ENCODE results near the gene GNAQ. TPM values are rescaled to one million over a fixed set of nuclear protein-coding genes. Genes with fewer than 3 reads are reported as not detected.
A peak's percentile ranks its signal among the peaks of the same experiment; 100 is the strongest.

Gene GNAQ
- total and polyA plus RNA-seq, 2 experiments from 2014 or later = 21.1 to 32.8 TPM

DNA sequence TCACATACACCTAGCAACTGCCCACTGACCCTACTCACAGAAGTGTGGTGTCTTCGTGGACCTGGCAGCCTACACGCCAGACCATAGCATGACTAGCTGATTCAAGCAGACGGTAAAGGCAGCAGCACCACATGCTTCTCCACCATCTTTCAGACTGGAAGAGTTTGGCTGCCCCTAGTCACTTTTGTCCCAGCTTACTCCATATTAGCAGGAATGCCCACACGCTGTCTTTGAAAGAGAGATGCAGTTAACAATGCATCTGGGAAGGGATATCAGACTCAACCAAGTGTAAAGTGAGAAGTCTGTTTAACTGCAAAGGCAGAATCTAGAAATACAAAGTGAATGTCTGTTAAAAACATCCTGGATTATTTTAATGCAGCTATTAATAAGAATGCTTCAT, 206.2 kb downstream of the GNAQ start:
- H3K27ac ChIP-seq = no peak overlapping the region
- no peak for DNase-seq (ENCODE audit: low read depth in 1 of 2, low spot score in 1 of 2)
- TF ChIP-seq, protein P1, sequence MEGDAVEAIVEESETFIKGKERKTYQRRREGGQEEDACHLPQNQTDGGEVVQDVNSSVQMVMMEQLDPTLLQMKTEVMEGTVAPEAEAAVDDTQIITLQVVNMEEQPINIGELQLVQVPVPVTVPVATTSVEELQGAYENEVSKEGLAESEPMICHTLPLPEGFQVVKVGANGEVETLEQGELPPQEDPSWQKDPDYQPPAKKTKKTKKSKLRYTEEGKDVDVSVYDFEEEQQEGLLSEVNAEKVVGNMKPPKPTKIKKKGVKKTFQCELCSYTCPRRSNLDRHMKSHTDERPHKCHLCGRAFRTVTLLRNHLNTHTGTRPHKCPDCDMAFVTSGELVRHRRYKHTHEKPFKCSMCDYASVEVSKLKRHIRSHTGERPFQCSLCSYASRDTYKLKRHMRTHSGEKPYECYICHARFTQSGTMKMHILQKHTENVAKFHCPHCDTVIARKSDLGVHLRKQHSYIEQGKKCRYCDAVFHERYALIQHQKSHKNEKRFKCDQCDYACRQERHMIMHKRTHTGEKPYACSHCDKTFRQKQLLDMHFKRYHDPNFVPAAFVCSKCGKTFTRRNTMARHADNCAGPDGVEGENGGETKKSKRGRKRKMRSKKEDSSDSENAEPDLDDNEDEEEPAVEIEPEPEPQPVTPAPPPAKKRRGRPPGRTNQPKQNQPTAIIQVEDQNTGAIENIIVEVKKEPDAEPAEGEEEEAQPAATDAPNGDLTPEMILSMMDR (IDR thresholded peaks at IDR 0.05; ENCODE audit: low read depth, low read length) = no peak
- H3K36me3 ChIP-seq = no peaks in the 10 kb centered on the region
- no peak overlapping the region for H3K4me3 ChIP-seq
- H3K4me1 ChIP-seq (ENCODE audit: low read depth) = peaks cover 25% of the 10 kb centered on the region
- H3K27me3 ChIP-seq = no peaks in the 10 kb centered on the region
- H3K9me3 ChIP-seq (ENCODE audit: low read depth) = no peaks in the 10 kb centered on the region

DNA sequence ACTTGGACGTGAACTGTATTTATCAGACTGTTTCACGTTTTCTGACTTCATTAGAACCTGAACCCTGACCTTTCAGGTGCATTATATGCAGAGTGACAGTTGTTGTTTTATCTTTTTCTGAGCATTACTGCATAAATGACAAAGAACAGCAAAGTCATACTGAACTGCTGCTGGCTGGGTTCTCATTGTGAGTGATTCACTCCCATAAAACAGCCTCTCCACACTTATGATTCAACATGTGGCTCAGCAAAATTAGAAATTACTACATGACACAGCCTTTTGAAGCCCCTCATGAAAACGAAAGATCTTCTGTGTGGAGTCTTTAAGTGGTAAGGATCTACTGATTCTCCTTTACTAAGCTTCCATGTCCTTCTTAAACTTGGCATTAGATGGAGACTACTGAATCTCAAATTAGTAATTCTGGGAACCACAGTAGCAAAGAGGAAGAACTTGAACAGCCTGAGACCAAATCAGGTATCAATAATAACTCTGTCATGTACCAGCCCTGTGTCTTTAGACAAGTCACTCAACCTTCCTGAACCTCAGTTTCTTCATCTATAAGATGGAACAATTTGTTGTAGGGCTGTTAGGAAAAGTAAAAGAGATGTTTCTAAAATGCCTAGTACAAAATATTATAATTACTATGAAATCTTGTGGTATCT, 211.2 kb downstream of the GNAQ start:
- peaks cover 2% of the 10 kb centered on the region for H3K4me1 ChIP-seq (ENCODE audit: low read depth)
- H3K9me3 ChIP-seq (ENCODE audit: low read depth) = no peaks in the 10 kb centered on the region
- no peaks in the 10 kb centered on the region for H3K36me3 ChIP-seq
- peak in 1 of 2 donors; percentile 50 for DNase-seq (ENCODE audit: low read depth in 1 of 2, low spot score in 1 of 2)
- no peaks in the 10 kb centered on the region for H3K27me3 ChIP-seq
- H3K27ac ChIP-seq = no peak overlapping the region
- no peak overlapping the region for H3K4me3 ChIP-seq
- TF ChIP-seq, protein P1 (IDR thresholded peaks at IDR 0.05; ENCODE audit: low read depth, low read length) = no peak

DNA sequence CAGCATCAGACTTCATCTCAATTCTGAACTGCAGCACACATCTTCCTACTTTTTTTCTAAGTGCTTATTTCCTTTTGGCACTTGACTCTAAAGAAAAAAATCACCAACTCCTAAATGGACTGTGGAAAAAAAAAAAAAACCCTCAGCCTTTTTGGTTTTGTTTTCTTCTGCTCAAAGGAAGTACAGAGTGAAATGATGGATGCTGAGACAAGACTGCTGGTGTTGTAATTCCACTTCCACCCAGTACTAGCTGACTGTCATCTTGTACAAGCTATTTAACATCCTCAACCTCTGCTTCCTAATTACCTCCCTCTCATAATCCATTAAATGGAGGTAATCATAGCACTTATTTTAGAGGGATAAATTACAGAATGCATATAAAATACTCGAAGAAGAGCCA, 212.0 kb downstream of the GNAQ start:
- no peaks in the 10 kb centered on the region for H3K27me3 ChIP-seq
- H3K36me3 ChIP-seq = no peaks in the 10 kb centered on the region
- H3K9me3 ChIP-seq (ENCODE audit: low read depth) = no peaks in the 10 kb centered on the region
- no peak overlapping the region for H3K27ac ChIP-seq
- H3K4me1 ChIP-seq (ENCODE audit: low read depth) = no peaks in the 10 kb centered on the region
- H3K4me3 ChIP-seq = no peak overlapping the region
- DNase-seq (ENCODE audit: low read depth in 1 of 2, low spot score in 1 of 2) = peak in 1 of 2 donors; percentile 61
- TF ChIP-seq, protein P1 (IDR thresholded peaks at IDR 0.05; ENCODE audit: low read depth, low read length) = peak; percentile 3

DNA sequence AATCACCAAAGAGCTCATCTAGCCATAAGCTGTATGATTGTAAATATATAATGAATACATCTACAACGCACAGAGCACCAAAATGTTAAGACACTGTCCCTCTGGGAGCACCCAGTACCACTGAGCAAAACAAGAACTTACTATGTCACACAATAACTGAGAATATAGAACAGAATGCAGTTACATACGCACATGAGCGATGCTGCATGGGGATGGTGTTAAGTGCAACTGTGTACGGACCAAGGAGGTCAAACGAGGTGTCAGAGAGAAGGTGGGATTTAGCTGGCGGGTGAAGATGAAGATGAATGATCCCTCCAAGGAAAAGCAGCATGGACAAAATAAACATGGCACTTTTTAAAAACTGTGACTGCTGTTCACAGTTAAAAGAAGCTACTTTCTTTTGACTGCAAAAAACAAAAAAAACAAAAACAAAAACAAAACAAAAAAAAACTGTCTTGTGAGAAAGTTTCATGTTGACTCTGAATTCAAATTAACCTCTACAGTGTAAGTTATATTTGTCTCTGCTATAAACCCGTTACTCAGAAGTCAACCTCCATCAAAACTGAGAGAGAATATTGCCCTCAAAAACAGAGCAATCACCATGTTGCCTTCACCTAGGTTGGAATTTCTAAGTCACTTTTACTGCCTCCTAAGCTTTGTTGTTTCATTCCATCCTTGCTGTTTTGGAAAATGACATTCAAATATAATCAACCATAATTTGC, 213.9 kb downstream of the GNAQ start:
- TF ChIP-seq, protein P1 (IDR thresholded peaks at IDR 0.05; ENCODE audit: low read depth, low read length) = no peak
- Histone ChIP-seq H3K27me3 (no peaks in the 10 kb centered on the region), H3K27ac (no peak overlapping the region), H3K4me1 (ENCODE audit: low read depth) (no peaks in the 10 kb centered on the region), H3K36me3 (no peaks in the 10 kb centered on the region), H3K9me3 (ENCODE audit: low read depth) (no peaks in the 10 kb centered on the region), H3K4me3 (no peak overlapping the region)
- no peak for DNase-seq (ENCODE audit: low read depth in 1 of 2, low spot score in 1 of 2)

DNA sequence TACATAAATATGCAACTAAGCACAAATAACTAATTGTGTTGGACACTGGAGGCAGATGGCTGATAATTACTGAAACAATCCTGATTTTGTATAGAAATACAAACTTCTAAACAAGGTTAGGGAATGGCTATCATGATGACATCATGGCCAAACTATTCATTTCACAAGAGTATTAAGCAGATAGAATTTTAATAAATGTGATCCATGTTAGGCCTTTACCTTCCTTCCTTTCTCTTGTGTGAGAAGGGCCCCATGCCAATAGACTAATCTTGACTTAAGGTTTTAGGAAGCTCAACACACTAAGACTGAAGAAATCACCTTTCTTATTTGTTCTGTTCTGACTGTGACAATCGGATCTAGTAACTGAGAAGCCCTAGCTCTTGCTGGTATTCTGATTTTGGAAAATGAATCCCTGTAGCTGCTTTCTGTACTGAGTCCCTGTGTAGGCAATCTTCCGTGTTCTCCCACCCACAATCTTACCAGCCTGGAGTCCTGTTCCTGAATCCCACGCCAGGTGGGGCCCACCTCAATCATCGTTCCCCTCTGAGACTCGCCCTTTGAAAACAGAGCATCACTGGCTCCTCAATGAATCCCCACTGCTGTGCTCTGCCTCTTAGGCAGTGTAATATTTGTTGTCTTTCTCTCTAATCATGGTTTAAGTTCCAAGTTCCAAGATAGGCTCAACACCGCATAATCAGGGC, 214.8 kb downstream of the GNAQ start:
- Histone ChIP-seq H3K27ac (no peak overlapping the region), H3K36me3 (no peaks in the 10 kb centered on the region), H3K4me3 (no peak overlapping the region), H3K4me1 (ENCODE audit: low read depth) (no peaks in the 10 kb centered on the region), H3K27me3 (no peaks in the 10 kb centered on the region), H3K9me3 (ENCODE audit: low read depth) (no peaks in the 10 kb centered on the region)
- DNase-seq (ENCODE audit: low read depth in 1 of 2, low spot score in 1 of 2) = no peak
- TF ChIP-seq, protein P1 (IDR thresholded peaks at IDR 0.05; ENCODE audit: low read depth, low read length) = no peak

All from cardiac muscle cell (in vitro differentiated cells and primary cell).